ENCODE results near the gene ROBO2. TPM values are rescaled to one million over a fixed set of nuclear protein-coding genes. Genes with fewer than 3 reads are reported as not detected.

Gene ROBO2
- polyA plus RNA-seq, 2 of the 4 experiments (the other 2 are of a cell fraction): 0.04 TPM; not detected in 1

GRCh38 chr3:77365152-77365551 is 325.3 kb downstream of the ROBO2 start:
- no peaks in the 10 kb centered on the region for H3K4me1 ChIP-seq
- no peak for DNase-seq (ENCODE audit: low read depth in 1 of 2, low spot score in 1 of 2)
- FAIRE-seq: no peak
- 0% methylated on average over 1 of the region's 1 CpG for WGBS (ENCODE audit: missing lambda C conversion rate)
- ATAC-seq: no peak
- ChIA-PET CTCF (interaction anchor here (0.6 kb wide), 1 partner anchor 9 kb away, joined by 6 read pairs; no protein-coding TSS in a partner anchor), POLR2A (no interaction called here)
- H3K9me3 ChIP-seq: no peaks in the 10 kb centered on the region
- no peak overlapping the region for H3K4me2 ChIP-seq
- H3K4me3 ChIP-seq: no peak overlapping the region
- TF ChIP-seq EP300 (IDR thresholded peaks at IDR 0.05) (no peak), HOXB13 (CRISPR knock-in tag; IDR thresholded peaks at IDR 0.05; ENCODE audit: low read depth) (no peak), JUNB (IDR thresholded peaks at IDR 0.05) (no peak), RARB (CRISPR knock-in tag; IDR thresholded peaks at IDR 0.05) (no peak), ELK1 (IDR thresholded peaks at IDR 0.05; ENCODE audit: low read depth, low read length) (no peak), POLR2A (IDR thresholded peaks at IDR 0.05; ENCODE audit: low read length) (no peak), HEYL (CRISPR knock-in tag; IDR thresholded peaks at IDR 0.05) (no peak), PHF8 (IDR thresholded peaks at IDR 0.05; ENCODE audit: borderline replicate concordance, low read depth) (no peak), FOSB (CRISPR knock-in tag; IDR thresholded peaks at IDR 0.05) (no peak), BCL3 (IDR thresholded peaks at IDR 0.05) (no peak)
- H3K27ac ChIP-seq: no peak overlapping the region

GRCh38 chr3:77370413-77370812 is 330.5 kb downstream of the ROBO2 start:
- POLR2A ChIA-PET: no interaction called here
- Histone ChIP-seq H3K4me1 (no peaks in the 10 kb centered on the region), H3K4me3 (no peak overlapping the region), H3K9me3 (no peaks in the 10 kb centered on the region), H3K4me2 (no peak overlapping the region), H3K27ac (no peak overlapping the region)
- 3% methylated on average over 5 of the region's 5 CpGs for WGBS (ENCODE audit: missing lambda C conversion rate)
- DNase-seq (ENCODE audit: low read depth in 1 of 2, low spot score in 1 of 2): no peak
- TF ChIP-seq ZSCAN20 (CRISPR knock-in tag; IDR thresholded peaks at IDR 0.05) (no peak), JUNB (IDR thresholded peaks at IDR 0.05) (no peak), HMGXB4 (CRISPR knock-in tag; IDR thresholded peaks at IDR 0.05; ENCODE audit: borderline replicate concordance) (no peak), RARB (CRISPR knock-in tag; IDR thresholded peaks at IDR 0.05) (no peak), FOSL2 (IDR thresholded peaks at IDR 0.05) (no peak), FOSL2 (CRISPR knock-in tag; IDR thresholded peaks at IDR 0.05) (no peak), ATOH8 (CRISPR knock-in tag; IDR thresholded peaks at IDR 0.05; ENCODE audit: low read depth) (no peak), ZC3H11A (IDR thresholded peaks at IDR 0.05) (no peak), ZNF302 (CRISPR knock-in tag; IDR thresholded peaks at IDR 0.05) (no peak), POLR2A (IDR thresholded peaks at IDR 0.05; ENCODE audit: low read length) (no peak), RFX5 (IDR thresholded peaks at IDR 0.05) (no peak), RAD21 (conservative IDR thresholded peaks at IDR 0.05 in 1 of 2, IDR thresholded peaks at IDR 0.05 in 1 of 2) (no peak), EHMT2 (IDR thresholded peaks at IDR 0.05; ENCODE audit: low read depth) (no peak), PBX3 (IDR thresholded peaks at IDR 0.05) (no peak)
- FAIRE-seq: no peak
- CTCF ChIA-PET: no interaction called here
- ATAC-seq: no peak
